GM13976 (cell line): Measurements from ENCODE around the gene CECR2.

Experiments used
- DNase-seq: peaks from one replicate; pipeline ENCODE4 v3.0.0; 2012; ENCODE audit warnings: low spot score
- CTCF ChIP-seq: IDR thresholded peaks from 2 replicates; pipeline ENCODE4 v1.5.1; 2012; ENCODE audit warnings: borderline replicate concordance, mild to moderate bottlenecking; ENCODE audit not compliant: insufficient read depth; ENCODE audit errors: extremely low read depth, missing control alignments, control extremely low read depth
- in situ Hi-C: fragments of 300-500 bp; cut with MboI; formaldehyde crosslinking; loops from one replicate; pipeline ENCODE4 v1.12.0; 2022; ENCODE audit warnings: low sequenced_read_pairs, mixed read lengths, inconsistent platforms; ENCODE audit not compliant: unreplicated experiment

CECR2 gene

GRCh38 chr22:17570851-17571631, 201.8 kb downstream of the CECR2 start:
- in situ Hi-C loops = no loop called here
- DNase-seq = no peak
- TF ChIP-seq CTCF = no peak

GRCh38 chr22:17575151-17575550, 205.9 kb downstream of the CECR2 start:
- in situ Hi-C loops = no loop called here
- no peak for DNase-seq
- no peak for TF ChIP-seq CTCF

DNA sequence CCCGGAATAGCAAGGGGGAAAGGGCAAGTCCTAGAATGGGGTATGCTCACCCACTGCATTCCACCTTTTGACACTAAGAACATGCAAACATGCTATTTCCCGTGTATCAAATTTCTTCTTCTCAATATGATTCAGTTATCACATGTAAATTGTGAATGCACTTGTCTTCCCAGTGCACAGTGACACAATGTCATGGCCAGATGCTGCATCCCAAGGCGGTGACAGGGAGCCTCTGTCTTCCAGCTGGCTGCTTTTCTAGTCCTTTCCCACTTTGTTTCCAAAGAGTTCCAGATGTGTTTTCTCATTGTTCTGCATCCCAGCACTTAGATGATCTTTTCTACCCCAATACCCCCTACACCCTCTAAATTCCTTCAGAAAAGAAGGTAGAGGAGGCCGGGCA, 206.4 kb downstream of the CECR2 start:
- in situ Hi-C loops = no loop called here
- TF ChIP-seq CTCF = no peak

GRCh38 chr22:17576470-17576869, 207.2 kb downstream of the CECR2 start:
- in situ Hi-C loops = no loop called here

More for the DNA sequence above, 206.4 kb downstream of the CECR2 start:
- DNase-seq = no peak

DNA sequence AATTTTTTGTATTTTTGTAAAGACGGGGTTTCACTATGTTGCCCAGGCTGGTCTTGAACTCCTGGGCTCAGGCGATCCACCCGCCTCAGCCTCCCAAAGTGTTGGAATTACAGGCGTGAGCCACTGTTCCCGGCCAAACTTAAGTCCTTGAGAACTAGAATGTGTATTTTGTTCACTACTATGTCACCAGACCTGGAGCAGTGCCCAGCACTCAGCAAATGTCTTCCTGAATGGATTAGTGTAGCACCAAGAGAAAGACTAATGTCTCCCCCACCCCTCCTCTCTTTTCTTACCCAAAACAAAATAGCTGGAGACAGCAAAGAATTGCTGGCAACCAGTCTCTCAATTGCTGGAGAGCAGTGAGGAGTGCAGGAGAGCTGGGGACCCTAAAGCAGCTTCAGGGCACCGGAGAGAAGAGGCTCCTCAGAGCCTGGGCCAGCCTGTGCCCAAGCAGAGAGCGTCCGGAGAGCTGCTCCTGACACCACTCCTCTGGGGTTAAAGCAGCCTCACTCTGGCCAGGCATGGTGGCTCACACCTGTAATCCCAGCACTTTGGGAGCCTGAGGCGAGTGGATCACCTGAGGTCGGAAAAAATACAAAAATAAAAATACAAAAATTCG, 209.0 kb downstream of the CECR2 start:
- DNase-seq = no peak
- no peak for TF ChIP-seq CTCF
- in situ Hi-C loops = no loop called here

More at GRCh38 chr22:17576470-17576869, 207.2 kb downstream of the CECR2 start:
- no peak for DNase-seq
- TF ChIP-seq CTCF = no peak

DNA sequence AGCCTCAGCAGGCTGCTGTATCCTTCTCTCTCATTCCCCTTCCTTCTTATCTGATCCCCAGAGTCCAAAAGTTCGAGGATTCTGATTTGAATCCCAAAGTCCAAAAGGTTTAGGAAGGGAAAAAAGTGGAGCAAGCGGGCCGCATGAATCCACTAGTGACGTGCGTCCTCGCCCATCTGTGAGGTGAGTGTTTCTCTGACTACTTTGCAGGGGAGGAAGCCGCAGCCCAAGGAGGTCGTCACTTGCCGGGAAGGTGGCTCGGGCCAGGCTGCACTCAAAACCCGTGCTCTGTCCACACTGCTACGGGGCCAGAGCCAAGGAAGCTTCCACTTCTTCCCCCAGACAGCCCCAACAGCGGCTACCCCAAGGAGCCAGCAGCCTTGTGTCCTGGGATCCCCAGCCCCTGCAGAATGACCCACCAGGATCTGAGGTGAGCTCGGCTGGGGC, 210.3 kb downstream of the CECR2 start:
- no peak for TF ChIP-seq CTCF
- in situ Hi-C loops = no loop called here
- no peak for DNase-seq
